ENCODE data around the gene DNAH8.

DNAH8 gene

DNA sequence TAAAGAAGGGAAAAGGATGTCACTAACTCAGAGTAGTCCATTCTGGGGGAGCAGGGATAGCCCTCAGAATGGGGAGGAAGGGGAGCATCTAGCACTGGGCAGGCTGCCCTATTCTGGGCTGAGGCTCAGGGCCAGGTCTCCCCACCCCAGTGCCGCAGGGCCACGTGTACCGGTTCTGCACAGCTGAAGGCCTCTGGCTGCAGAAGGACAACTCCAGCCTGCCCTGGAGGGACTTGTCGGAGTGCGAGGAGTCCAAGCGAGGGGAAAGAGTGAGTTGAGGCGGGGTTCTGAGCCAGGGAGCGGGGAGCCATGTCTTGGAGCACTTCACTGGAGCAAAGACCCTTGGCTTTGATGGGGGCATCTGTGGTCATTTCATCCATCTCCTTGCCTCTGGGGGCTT, 350.4 kb downstream of the DNAH8 start:
- no peak for DNase-seq (ENCODE audit: low read depth in 1 of 2, low spot score in 1 of 2)

DNA sequence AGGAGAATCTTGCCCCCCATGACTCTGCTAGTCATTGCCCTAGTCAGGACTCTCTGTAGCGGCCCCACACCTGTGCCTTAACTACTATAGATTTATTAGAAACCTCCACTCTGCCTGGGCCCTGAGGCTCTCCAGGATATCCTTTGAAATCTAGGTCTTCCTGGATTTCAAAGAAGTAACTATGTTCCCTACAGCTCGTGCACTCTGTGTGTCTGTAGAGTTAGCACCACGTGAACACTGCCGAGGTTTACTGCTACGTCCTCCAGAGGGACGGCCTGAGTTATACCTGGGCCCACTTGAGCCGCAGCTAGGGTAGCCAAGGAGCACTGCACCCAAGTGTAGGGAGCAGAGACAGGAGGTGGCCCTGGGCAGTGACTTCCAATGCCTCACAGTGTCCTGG, 353.3 kb downstream of the DNAH8 start:
- DNase-seq (ENCODE audit: low read depth in 1 of 2, low spot score in 1 of 2), result no peak

DNA sequence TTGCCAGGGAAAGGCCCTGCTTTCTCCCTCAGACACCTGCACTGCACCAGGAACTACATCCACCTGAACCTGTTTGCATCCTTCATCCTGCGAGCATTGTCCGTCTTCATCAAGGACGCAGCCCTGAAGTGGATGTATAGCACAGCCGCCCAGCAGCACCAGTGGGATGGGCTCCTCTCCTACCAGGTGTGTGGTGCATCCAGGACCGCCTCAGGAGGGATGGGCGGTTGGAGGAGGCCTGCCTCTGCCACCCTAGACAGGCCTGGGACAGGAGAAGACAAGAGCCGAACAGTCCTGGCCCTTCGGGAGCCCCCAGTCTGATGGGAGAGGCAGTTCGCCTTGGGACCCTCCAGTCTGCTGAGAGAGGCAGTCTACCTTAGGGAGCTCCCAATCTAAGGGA, 357.7 kb downstream of the DNAH8 start:
- no peak for DNase-seq (ENCODE audit: low read depth in 1 of 2, low spot score in 1 of 2)

DNA sequence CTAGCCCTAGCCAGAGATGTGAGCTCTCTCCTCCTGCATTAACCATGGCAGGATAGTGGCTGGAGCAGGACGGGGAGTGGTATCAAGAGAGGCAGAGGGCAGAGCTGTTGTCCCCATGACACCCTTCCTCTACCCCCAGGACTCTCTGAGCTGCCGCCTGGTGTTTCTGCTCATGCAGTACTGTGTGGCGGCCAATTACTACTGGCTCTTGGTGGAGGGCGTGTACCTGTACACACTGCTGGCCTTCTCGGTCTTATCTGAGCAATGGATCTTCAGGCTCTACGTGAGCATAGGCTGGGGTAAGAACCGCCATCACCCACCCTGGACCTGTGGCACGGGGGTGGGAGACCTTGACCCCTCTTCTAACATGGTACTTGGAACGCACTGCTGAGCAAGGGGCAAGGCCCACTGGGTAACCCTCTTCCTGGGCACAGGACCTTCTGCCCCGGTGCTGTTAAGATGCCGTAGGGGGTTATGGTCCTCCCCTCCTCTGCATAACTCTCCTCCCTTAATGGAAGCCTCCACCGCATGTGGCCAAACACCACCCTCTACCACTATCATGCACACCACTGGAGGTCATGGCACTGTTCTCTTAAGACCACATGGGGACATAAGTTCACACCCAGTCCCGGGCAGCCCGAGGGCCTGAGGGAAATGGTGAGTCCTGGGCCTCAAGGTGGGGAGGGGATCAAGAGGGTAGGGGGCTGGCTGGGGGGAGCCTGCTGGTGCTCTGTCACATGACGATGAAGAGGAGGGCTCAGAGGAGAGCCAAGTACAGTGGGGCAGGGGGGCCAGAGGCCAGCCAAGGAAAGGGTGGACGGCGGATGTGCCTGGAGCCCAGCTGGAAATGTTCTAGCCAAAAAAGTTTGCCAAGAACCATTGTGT, 358.6 kb downstream of the DNAH8 start:
- no peak for DNase-seq (ENCODE audit: low read depth in 1 of 2, low spot score in 1 of 2)

DNA sequence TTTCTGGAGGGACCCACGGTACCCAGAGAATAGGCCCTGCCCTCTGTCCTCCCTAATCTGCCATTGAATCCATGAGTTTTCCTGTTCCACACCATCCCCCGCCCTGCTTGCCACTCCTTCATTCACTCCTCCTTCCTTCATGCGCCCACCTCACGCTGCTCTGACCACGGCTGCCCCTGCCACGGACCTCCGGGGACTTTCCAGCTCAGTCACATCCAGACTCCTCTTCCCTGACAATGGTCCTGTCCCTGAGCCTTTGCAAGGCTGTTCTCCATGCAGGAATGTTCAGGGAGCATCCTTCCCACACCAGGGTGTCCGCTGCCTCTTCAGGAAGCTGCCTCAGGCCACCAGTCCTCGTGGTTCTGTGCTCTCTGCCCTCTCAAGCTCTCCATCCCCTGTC, 359.4 kb downstream of the DNAH8 start:
- DNase-seq (ENCODE audit: low read depth in 1 of 2, low spot score in 1 of 2), result no peak

DNA sequence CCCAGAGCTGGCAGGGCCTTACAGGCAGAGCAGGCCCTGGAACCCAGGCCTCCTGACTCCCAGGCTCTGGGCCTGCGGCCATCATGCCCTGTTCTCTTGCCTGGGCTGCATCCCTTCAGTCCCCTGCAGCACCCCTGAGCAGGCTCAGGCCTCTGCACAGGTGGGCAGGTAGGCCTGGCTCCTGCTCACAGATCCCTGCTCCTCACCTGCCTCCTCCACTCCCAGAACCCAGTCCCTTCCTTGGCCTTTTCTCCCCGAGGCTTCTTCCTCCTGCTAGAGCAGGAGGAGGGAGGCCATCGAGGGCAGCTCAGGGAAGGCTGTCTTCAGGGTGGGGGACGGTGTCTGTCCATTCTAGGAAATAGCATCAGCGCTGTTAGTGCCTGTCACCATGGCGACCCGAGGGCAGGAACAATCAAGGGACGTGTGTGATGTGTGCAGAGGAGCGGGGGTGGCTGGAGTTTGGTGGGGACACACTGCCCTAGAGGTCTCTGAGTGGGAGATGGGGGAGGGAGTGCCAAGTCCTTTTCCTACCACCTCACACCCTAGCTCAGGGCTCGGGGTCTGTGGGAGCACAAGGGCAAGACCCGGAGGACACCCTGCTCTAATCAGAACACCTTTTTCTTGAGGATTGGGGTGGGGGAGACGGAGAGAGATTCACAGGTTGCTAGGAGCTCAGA, 360.0 kb downstream of the DNAH8 start:
- DNase-seq (ENCODE audit: low read depth in 1 of 2, low spot score in 1 of 2), result no peak

DNA sequence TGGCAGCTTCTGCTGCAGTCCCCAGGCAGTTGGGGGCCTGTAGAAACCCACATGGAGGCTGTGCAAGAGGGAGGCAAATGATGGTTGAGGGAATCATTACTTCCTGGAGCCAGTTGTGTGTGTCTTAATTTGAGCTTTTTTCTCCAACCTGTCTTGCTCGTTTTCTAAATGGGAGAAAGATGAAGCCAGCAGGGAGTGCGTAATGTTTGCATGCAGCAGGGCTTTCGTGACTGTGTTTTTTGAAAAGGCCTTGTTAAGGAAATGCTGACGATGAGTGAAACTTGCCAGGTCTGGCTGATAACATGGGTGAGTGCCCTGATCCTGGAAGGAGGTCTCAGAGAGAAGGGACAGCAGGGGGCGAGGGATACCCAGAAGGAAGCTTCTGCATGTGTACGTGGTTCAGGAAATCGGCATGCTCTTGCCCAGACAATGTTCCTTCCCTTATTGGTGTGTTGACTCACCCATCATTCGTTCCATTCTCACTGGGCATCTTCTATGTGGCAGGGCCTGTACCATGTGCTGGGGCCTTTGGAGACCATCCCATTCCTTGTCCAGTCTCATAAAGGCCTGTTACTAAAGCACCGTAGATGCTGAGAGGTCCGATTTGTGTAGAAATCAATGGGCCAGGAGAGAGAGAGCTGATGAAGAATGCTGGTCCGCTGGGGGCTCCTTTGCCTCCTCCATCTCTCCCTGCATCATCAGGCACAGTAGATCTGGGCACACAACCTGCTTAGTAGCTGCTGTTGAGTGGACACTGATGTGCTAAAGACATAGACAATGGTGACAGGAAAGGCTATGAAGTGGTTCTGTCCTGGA, 360.9 kb downstream of the DNAH8 start:
- no peak for DNase-seq (ENCODE audit: low read depth in 1 of 2, low spot score in 1 of 2)

DNA sequence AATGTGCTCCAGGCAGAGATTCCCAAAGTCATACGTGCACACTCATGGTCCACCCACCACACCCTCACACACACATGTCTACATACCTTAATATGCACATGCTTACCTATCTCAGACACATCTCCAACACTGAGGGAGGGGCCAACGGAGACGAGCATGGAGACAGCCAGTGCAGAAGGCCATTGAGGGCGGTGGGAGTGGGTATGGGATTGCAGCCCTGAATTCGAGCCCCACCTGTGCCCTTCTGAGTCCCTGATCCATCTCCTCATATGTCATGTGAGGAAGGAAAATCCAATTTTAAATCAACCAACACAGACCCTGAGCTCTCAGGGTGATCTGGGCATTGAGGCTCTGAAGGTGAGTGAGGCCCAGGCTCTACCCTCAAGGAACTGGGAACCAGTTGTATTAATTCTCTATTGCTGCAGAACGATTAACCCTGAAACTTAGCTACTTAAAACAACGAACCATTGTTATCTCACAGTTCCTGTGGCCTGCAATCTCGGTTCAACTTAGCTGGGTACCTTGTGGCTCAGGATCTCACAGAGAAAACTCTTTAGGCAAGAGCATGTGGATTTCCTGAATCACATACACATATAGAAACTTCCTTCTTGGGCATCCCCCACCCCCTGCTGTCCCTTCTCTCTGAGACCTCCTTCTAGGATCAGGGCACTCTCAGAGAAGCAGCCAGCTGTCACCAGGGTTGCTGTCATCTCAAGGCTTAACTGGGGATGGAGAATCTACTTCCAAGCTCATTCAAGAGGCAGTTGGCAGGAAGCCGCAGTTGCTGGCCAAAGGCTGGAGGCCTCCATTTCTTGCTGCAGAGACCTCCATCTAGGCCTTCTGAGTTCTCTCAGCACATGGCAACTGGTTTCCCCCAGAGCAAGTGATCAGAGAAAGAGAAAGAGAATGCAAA, 361.8 kb downstream of the DNAH8 start:
- DNase-seq (ENCODE audit: low read depth in 1 of 2, low spot score in 1 of 2), result no peak

DNA sequence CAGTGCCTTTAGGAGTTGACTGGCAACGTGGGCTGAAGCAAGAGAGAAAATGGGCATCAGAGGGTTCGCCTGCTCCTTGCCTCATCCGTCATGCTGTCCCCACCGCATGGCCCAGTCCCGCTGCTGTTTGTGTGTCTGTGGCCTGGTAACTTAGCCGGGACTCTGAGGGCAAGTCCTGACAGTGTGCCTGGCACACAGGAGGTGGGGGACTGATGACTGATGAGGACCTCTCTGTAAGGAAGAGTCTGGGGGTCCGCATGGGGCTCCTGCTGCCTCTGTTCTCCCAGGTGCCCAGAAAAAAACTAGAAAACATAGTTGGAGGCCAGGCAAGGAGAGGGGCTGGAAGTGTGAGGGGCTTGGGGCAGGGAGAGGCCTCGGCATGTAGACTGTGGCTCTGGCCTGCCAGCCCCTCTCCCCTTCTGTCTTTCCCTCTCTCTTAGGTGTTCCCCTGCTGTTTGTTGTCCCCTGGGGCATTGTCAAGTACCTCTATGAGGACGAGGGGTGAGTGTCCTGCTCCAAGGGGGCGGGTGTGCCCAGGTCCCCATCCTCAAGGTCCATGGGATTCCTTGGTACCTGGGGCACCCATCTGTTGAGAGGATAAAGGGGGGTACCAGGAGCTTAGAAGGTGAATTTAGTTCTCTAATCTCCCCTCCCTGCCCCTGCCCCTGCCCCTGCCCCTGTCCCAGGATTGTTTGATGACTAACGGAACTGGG, 362.9 kb downstream of the DNAH8 start:
- no peak for DNase-seq (ENCODE audit: low read depth in 1 of 2, low spot score in 1 of 2)

DNA sequence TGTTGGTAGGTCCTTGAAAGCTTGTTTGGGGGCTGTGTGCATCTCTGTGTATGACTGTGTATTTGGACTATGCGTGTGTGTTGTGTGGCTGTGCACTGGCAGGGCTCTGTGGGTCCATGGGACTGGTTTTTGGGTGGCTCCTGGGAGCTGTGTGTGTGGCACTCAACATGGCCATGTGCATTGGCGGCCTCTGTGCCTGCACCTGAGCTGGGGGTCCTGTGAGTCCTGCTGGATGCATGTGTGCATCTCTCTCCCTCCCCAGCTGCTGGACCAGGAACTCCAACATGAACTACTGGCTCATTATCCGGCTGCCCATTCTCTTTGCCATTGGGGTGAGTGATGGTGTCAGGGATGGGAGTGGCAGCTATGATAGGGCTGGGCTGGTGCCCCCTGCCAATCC, 363.6 kb downstream of the DNAH8 start:
- no peak for DNase-seq (ENCODE audit: low read depth in 1 of 2, low spot score in 1 of 2)

DNA sequence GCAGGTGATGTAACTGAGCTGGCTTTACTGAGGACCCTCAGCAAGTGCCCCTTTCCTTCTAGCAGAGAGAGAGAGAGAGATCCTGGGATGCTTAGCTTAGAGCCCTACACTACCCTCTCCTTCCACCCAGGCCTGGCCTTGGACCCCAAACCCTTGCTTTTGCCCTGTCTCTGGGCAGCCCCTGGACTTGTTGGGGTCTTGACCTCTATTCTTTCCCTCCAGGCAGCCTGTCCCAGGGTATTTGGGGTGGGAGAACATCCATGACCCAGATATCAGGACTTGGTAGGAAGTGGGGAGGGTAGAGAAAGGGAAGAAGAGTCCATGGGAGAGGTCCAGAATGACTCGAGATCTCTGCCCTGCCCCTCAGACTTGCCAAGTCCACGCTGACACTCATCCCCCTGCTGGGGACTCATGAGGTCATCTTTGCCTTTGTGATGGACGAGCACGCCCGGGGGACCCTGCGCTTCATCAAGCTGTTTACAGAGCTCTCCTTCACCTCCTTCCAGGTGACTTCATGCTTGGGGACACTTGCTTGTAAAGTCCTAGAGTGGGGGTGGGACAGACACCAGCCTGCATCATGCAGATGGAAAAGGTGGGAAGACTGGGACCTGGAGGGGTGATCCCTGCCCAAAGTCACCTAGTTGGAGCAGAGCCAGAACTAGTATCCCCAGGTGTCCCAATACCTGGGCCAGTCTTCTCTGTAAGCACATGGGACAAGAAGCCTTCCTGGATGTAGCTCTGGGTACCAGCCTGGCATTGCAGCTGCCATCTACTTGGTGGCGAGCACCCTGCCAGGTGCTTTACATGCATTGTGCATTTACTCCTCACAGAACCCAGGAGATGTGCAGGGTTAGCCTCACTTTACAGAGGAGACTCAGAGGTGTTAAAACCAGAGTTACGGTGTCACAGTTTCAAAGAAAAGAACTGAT, 364.4 kb downstream of the DNAH8 start:
- no peak for DNase-seq (ENCODE audit: low read depth in 1 of 2, low spot score in 1 of 2)
